ENCODE data around the gene SLCO2A1.

GRCh38 chr3:133892541-133893231 lies 137.0 kb downstream of the SLCO2A1 start:
- TF ChIP-seq GATA2 (IDR thresholded peaks at IDR 0.05; ENCODE audit: low read depth, low read length) (no peak), GATA3 (IDR thresholded peaks at IDR 0.05; ENCODE audit: low read depth, low read length) (no peak)

Data from SH-SY5Y (cell line).